Right lobe of liver (tissue), 4 donors: ENCODE results near the gene IGSF9.

ENCODE experiments used
- POLR2A ChIP-seq: fragments of 450-650 bp; IDR thresholded peaks from one replicate; pipeline ENCODE4 v1.6.1; 2017; ENCODE audit warnings: antibody characterized with exemption, mild to moderate bottlenecking
- TF ChIP-seq, protein P1 (sequence below), 4 donors: fragments of 200-600 bp in 3 of 4; fragments of 450-650 bp in 1 of 4; IDR thresholded peaks; one replicate each; pipeline versions ENCODE4 v1.5.1 to v1.8.0; 2016 to 2022; ENCODE audit warnings: antibody characterized with exemption in 4 of 4, mild to moderate bottlenecking in 2 of 4
- donor health status: DM: no; HTN: no; CAD: no.
- donor health status: DM: no; HTN: no; CAD: no.
- donor health status: DM: no; HTN: yes; CAD: no.

DNA sequence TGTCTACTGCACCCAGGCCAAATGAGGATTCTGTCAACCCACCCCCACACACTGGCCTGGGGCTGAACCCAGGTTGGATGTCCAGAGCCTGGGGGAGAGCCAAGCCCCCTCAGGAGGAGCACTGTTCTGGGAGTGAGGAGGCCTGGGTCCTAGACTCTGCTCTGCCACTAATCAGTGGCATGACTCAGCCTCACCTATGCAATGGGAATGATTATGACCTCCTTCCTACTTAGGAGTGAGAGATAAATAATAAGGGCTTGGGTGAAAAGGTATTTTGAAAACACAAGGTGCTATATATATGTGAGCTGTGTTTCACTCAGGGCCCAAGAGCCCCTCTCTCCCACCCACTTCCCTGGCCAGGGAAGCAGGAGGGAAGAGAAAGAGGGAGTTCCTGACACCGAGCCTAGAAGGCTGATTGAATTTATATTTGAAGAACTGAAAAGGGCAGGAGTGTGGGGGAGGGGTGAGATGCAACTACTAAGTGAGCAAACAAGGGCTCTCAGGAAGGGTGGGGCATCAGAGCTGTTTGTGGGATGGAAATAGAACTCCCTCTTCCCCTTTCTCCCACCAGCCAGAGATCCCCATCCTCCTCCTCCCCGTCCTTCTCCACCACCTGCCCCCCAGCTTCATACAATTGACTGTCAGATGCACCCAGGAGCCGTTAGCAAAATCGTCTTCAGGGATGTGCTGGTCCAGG is 8.2 kb downstream of the IGSF9 start:
- TF ChIP-seq, protein P1, sequence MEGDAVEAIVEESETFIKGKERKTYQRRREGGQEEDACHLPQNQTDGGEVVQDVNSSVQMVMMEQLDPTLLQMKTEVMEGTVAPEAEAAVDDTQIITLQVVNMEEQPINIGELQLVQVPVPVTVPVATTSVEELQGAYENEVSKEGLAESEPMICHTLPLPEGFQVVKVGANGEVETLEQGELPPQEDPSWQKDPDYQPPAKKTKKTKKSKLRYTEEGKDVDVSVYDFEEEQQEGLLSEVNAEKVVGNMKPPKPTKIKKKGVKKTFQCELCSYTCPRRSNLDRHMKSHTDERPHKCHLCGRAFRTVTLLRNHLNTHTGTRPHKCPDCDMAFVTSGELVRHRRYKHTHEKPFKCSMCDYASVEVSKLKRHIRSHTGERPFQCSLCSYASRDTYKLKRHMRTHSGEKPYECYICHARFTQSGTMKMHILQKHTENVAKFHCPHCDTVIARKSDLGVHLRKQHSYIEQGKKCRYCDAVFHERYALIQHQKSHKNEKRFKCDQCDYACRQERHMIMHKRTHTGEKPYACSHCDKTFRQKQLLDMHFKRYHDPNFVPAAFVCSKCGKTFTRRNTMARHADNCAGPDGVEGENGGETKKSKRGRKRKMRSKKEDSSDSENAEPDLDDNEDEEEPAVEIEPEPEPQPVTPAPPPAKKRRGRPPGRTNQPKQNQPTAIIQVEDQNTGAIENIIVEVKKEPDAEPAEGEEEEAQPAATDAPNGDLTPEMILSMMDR (IDR thresholded peaks at IDR 0.05), result no peak
- no peak for TF ChIP-seq POLR2A
